Endothelial cell (in vitro differentiated cells): ENCODE data around the gene MROH8. TPM values are rescaled to one million over a fixed set of nuclear protein-coding genes. Genes with fewer than 3 reads are reported as not detected.

Source experiments
- DNase-seq: peaks from one replicate; pipeline ENCODE4 v3.0.0; 2021; ENCODE audit warnings: low spot score
- H3K27ac Mint-ChIP-seq: one replicate; pipeline ENCODE4 v1.8.0; 2021; ENCODE audit warnings: mixed read lengths, inconsistent platforms; ENCODE audit not compliant: unreplicated experiment
- H3K27me3 Mint-ChIP-seq: one replicate; pipeline ENCODE4 v1.8.0; 2021; ENCODE audit warnings: mild to moderate bottlenecking, moderate library complexity, mixed read lengths, inconsistent platforms; ENCODE audit not compliant: unreplicated experiment
- H3K36me3 Mint-ChIP-seq: one replicate; pipeline ENCODE4 v1.8.0; 2021; ENCODE audit warnings: mild to moderate bottlenecking, low read depth, mixed read lengths, inconsistent platforms; ENCODE audit not compliant: unreplicated experiment
- H3K4me1 Mint-ChIP-seq: one replicate; pipeline ENCODE4 v1.8.0; 2021; ENCODE audit warnings: mild to moderate bottlenecking, mixed read lengths, inconsistent platforms; ENCODE audit not compliant: unreplicated experiment
- H3K4me3 Mint-ChIP-seq: one replicate; pipeline ENCODE4 v1.8.0; 2021; ENCODE audit warnings: mild to moderate bottlenecking, mixed read lengths, inconsistent platforms; ENCODE audit not compliant: unreplicated experiment
- H3K9me3 Mint-ChIP-seq: one replicate; pipeline ENCODE4 v1.8.0; 2021; ENCODE audit warnings: mixed read lengths, inconsistent platforms; ENCODE audit not compliant: unreplicated experiment
- total RNA-seq: library from RNA; stranded (reverse); fragmentation: NEBNext Ultra II Directional; extraction: Animal tissue kit (Norgen Biotek cat#: 25700); gene quantifications from one replicate; pipeline ENCODE4 v1.2.1, GENCODE V29; 2021; ENCODE audit not compliant: unreplicated experiment
- TF ChIP-seq, protein P1 (sequence below): fragments of 200-600 bp; sonication (generic); IDR thresholded peaks from one replicate; pipeline ENCODE4 v1.5.0; 2021; ENCODE audit warnings: antibody characterized with exemption; ENCODE audit not compliant: unreplicated experiment

The MROH8 gene
- total RNA-seq, 1 donor from 2014 or later: 4.3 TPM

DNA sequence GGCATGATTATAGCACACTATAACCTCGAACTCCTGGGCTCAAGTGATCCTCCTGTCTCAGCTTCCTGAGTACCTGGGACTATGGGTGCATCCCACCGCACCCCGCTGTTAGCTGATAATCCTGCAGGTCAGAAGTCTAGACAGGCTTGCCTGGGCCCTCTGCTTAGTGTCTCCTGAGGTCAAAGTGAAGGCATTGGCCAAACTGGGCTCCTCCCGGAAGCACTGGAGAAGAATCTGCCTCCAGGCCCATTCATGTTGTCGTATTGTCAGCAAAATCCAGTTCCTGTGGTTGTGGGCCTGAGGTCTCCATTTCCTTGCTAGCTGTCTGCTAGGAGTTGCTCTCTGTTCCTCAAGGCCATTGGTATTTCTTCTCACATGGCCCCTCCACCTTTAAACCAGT is 6.3 kb upstream of the MROH8 start:
- H3K27ac Mint-ChIP-seq: peak overlapping the region; percentile 31
- peaks cover 23% of the 10 kb centered on the region for H3K36me3 Mint-ChIP-seq
- no peak overlapping the region for H3K4me3 Mint-ChIP-seq
- peaks cover 5% of the 10 kb centered on the region for H3K4me1 Mint-ChIP-seq
- TF ChIP-seq, protein P1, sequence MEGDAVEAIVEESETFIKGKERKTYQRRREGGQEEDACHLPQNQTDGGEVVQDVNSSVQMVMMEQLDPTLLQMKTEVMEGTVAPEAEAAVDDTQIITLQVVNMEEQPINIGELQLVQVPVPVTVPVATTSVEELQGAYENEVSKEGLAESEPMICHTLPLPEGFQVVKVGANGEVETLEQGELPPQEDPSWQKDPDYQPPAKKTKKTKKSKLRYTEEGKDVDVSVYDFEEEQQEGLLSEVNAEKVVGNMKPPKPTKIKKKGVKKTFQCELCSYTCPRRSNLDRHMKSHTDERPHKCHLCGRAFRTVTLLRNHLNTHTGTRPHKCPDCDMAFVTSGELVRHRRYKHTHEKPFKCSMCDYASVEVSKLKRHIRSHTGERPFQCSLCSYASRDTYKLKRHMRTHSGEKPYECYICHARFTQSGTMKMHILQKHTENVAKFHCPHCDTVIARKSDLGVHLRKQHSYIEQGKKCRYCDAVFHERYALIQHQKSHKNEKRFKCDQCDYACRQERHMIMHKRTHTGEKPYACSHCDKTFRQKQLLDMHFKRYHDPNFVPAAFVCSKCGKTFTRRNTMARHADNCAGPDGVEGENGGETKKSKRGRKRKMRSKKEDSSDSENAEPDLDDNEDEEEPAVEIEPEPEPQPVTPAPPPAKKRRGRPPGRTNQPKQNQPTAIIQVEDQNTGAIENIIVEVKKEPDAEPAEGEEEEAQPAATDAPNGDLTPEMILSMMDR: no peak
- no peaks in the 10 kb centered on the region for H3K9me3 Mint-ChIP-seq
- DNase-seq: no peak
- peaks cover 1% of the 10 kb centered on the region for H3K27me3 Mint-ChIP-seq

DNA sequence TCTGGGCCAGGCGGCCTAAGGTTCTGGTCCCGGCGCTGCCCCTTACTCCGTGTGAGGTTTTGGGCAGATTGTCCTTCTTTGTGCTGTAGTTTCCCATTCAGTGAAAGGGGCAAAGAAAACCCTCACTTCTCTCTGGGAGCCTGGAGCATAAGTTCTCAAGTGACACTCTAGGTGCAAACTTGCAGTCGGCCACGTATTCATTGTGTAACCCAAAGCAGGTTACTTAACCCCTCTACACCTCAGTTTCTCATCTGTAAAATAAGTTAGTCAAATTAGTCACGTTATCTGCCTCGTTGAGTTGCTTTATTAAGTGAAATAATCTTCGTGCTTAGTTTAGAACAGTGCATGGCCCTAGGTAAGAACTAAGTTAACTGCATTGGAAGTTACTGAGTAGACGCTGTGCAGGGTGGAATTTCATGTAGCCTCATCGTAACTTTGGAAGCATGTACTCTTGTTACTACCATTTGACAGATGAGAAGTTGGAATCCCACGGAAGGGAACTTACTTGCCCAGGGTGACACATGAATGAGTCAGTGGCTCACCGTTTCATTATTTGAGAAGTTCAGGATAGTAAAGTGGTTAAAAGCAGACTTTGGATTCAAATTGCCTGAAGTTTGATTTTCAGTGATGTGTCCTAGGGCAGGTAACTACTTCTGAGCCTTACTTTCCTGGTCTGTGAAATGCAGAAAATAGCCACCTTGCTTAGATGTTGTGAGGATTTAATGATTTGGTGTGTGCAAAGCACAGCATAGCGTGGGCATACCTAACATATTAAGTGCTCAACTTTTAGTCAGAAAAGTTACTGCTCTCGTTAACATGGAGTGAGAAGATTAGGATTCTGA is 556 bp upstream of the MROH8 start:
- TF ChIP-seq, protein P1: no peak
- DNase-seq: no peak
- Mint-ChIP-seq H3K4me1 (peaks cover 15% of the 10 kb centered on the region), H3K4me3 (peak overlapping the region; percentile 91), H3K36me3 (peaks cover 19% of the 10 kb centered on the region), H3K27me3 (peaks cover 4% of the 10 kb centered on the region), H3K27ac (peak overlapping the region; percentile 94), H3K9me3 (no peaks in the 10 kb centered on the region)

DNA sequence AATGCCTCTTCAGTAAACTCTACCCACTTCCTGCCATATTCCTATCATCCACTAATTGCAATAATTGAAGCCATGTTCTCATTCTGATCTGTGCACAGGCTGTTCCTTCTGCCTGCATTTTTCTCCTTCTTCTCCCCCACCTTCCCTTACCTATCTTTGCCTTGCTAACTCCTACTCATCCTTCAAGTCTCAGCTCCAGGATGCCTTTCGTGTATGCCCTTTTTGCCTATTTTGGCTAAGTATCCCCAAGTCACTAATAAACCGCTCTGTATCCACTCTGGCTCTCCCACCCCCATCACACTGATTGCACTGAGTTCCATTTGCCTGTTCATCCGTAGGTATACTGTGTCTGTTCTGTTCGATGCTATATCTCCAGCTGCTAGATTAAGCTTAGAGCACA is 6.5 kb downstream of the MROH8 start:
- TF ChIP-seq, protein P1: no peak
- H3K4me1 Mint-ChIP-seq: no peaks in the 10 kb centered on the region
- H3K4me3 Mint-ChIP-seq: no peak overlapping the region
- no peaks in the 10 kb centered on the region for H3K36me3 Mint-ChIP-seq
- no peak for DNase-seq
- H3K27me3 Mint-ChIP-seq: no peaks in the 10 kb centered on the region
- H3K9me3 Mint-ChIP-seq: no peaks in the 10 kb centered on the region
- H3K27ac Mint-ChIP-seq: no peak overlapping the region

DNA sequence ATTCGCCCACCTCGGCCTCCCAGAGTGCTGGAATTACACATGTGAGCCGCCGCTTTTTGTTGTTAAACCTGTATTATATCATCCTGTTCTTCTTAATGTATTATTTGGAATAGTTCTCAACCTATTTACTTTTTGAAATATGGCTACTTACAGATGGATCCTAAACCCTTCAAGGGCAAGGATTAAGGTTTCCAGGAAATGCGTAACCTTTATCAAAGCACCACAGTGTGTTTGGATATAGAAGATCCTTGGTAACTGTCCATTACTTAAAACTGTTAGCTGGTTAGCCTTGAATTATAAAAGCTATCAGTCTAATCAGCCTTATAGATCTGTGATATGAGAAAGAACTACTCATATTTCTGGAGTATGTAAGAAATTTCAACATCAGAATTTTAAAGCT is 12.5 kb downstream of the MROH8 start:
- no peaks in the 10 kb centered on the region for H3K27me3 Mint-ChIP-seq
- no peaks in the 10 kb centered on the region for H3K4me1 Mint-ChIP-seq
- H3K9me3 Mint-ChIP-seq: no peaks in the 10 kb centered on the region
- no peaks in the 10 kb centered on the region for H3K36me3 Mint-ChIP-seq
- TF ChIP-seq, protein P1: no peak
- H3K4me3 Mint-ChIP-seq: no peak overlapping the region
- DNase-seq: no peak
- no peak overlapping the region for H3K27ac Mint-ChIP-seq

DNA sequence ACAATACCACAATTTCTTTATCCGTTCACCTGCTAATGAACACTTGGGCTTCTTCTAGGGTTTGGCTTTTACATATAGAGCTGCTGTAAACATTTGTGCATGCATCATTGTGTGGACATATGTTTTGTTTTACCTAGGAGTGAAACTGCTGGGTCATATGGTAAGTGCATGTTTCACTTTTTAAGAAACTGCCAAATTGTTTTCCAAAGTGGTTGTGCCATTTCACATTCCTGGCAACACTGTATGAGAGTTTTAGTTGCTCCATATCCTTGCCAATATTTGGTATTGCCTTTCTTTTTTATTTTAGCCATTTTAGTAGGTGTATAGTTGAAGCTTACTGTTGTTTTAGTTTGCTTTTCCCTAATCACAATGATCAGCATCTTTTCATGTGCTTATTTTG is 14.3 kb downstream of the MROH8 start:
- Mint-ChIP-seq H3K27me3 (no peaks in the 10 kb centered on the region), H3K4me1 (no peaks in the 10 kb centered on the region), H3K36me3 (no peaks in the 10 kb centered on the region), H3K27ac (no peak overlapping the region), H3K9me3 (no peaks in the 10 kb centered on the region), H3K4me3 (no peak overlapping the region)
- DNase-seq: no peak
- TF ChIP-seq, protein P1: no peak
